Mesothelial cell of epicardium (in vitro differentiated cells): ENCODE data around the gene TRERF1. TPM values are rescaled to one million over a fixed set of nuclear protein-coding genes. Genes with fewer than 3 reads are reported as not detected.
A peak's percentile ranks its signal among the peaks of the same experiment; 100 is the strongest.

ENCODE experiments used
- DNase-seq, 2 experiments: peaks; one replicate each; pipeline ENCODE4 v3.0.0; 2021; ENCODE audit warnings: low spot score in 2 of 2; ENCODE audit not compliant: unreplicated experiment in 2 of 2
- H3K27ac Mint-ChIP-seq: 2 replicates; pipeline ENCODE4 v1.8.0; 2021; ENCODE audit warnings: mixed read lengths
- H3K27me3 Mint-ChIP-seq: 2 replicates; pipeline ENCODE4 v1.8.0; 2021; ENCODE audit warnings: low read depth, mixed read lengths
- H3K36me3 Mint-ChIP-seq: 2 replicates; pipeline ENCODE4 v1.8.0; 2021; ENCODE audit warnings: mixed read lengths
- H3K4me1 Mint-ChIP-seq: 2 replicates; pipeline ENCODE4 v1.8.0; 2021; ENCODE audit warnings: mixed read lengths
- H3K4me3 Mint-ChIP-seq: 2 replicates; pipeline ENCODE4 v1.8.0; 2021; ENCODE audit warnings: mild to moderate bottlenecking, moderate library complexity, mixed read lengths
- H3K9me3 Mint-ChIP-seq: 2 replicates; pipeline ENCODE4 v1.8.0; 2021; ENCODE audit warnings: mixed read lengths
- CTCF ChIP-seq: fragments of 200-600 bp; sonication (generic); IDR thresholded peaks from one replicate; pipeline ENCODE4 v1.5.0; 2021; ENCODE audit warnings: antibody characterized with exemption; ENCODE audit not compliant: unreplicated experiment
- total RNA-seq: library from RNA; stranded (reverse); gene quantifications from 3 replicates; pipeline ENCODE4 v1.2.1, GENCODE V29; 2021

The TRERF1 gene
- total RNA-seq, 1 donor from 2014 or later = 19.8 TPM

- DNase-seq = no peak
- Mint-ChIP-seq H3K4me1 (peaks cover 38% of the 10 kb centered on the region), H3K27ac (peak overlapping the region; percentile 91), H3K9me3 (no peaks in the 10 kb centered on the region), H3K4me3 (no peak overlapping the region), H3K36me3 (no peaks in the 10 kb centered on the region), H3K27me3 (no peaks in the 10 kb centered on the region)
- TF ChIP-seq CTCF = no peak
Measured at GRCh38 chr6:42403831-42404230, 47.9 kb downstream of the TRERF1 start.

GRCh38 chr6:42403421-42403820, 48.3 kb downstream of the TRERF1 start:
- peaks cover 38% of the 10 kb centered on the region for H3K4me1 Mint-ChIP-seq
- no peak overlapping the region for H3K27ac Mint-ChIP-seq
- H3K4me3 Mint-ChIP-seq = no peak overlapping the region
- H3K27me3 Mint-ChIP-seq = no peaks in the 10 kb centered on the region
- no peaks in the 10 kb centered on the region for H3K36me3 Mint-ChIP-seq
- DNase-seq = no peak
- H3K9me3 Mint-ChIP-seq = no peaks in the 10 kb centered on the region
- no peak for TF ChIP-seq CTCF

GRCh38 chr6:42402184-42402583, 49.5 kb downstream of the TRERF1 start:
- H3K27ac Mint-ChIP-seq = no peak overlapping the region
- no peak for TF ChIP-seq CTCF
- DNase-seq = no peak
- H3K4me1 Mint-ChIP-seq = peaks cover 31% of the 10 kb centered on the region
- no peaks in the 10 kb centered on the region for H3K27me3 Mint-ChIP-seq
- no peaks in the 10 kb centered on the region for H3K9me3 Mint-ChIP-seq
- H3K36me3 Mint-ChIP-seq = no peaks in the 10 kb centered on the region
- no peak overlapping the region for H3K4me3 Mint-ChIP-seq

GRCh38 chr6:42401613-42401951, 50.1 kb downstream of the TRERF1 start:
- H3K9me3 Mint-ChIP-seq = no peaks in the 10 kb centered on the region
- no peak for TF ChIP-seq CTCF
- H3K27ac Mint-ChIP-seq = no peak overlapping the region

GRCh38 chr6:42400886-42401612, 50.7 kb downstream of the TRERF1 start:
- Mint-ChIP-seq H3K9me3 (no peaks in the 10 kb centered on the region), H3K4me3 (no peak overlapping the region), H3K27ac (no peak overlapping the region), H3K27me3 (no peaks in the 10 kb centered on the region), H3K36me3 (no peaks in the 10 kb centered on the region), H3K4me1 (peaks cover 21% of the 10 kb centered on the region)
- TF ChIP-seq CTCF = no peak
- no peak for DNase-seq

More at GRCh38 chr6:42401613-42401951, 50.1 kb downstream of the TRERF1 start:
- no peaks in the 10 kb centered on the region for H3K36me3 Mint-ChIP-seq
- H3K4me1 Mint-ChIP-seq = peaks cover 25% of the 10 kb centered on the region
- H3K4me3 Mint-ChIP-seq = no peak overlapping the region
- DNase-seq = no peak
- no peaks in the 10 kb centered on the region for H3K27me3 Mint-ChIP-seq
